GM12878 (cell line): Measurements from ENCODE around the gene CGREF1. TPM values are rescaled to one million over a fixed set of nuclear protein-coding genes. Genes with fewer than 3 reads are reported as not detected.

Source experiments
- ATAC-seq: fragments of 200-7000 bp; cut with Tn5 transposase; 3 replicates; pipeline ENCODE4 v1.9.1; 2020; ENCODE audit warnings: mild to moderate bottlenecking, moderate library complexity
- BruUV-seq: library from RNA; stranded (reverse); fragments of 400-500 nt; replicated peaks from 2 replicates; lab custom pipeline; 2021; lab: Mats Ljungman, UMichigan
- CTCF ChIA-PET: fragments of 300-600 bp; sonication (Branson Sonifier 250); formaldehyde crosslinking; extraction: SDS; loops from one replicate; lab custom pipeline; 2021; ENCODE audit warnings: inconsistent platforms; lab: Yijun Ruan, JAX
- POLR2A ChIA-PET: fragments of 350-600 bp; formaldehyde crosslinking; extraction: SDS; loops from one replicate; lab custom pipeline; 2021; ENCODE audit warnings: inconsistent platforms; lab: Charles Lee
- RAD21 ChIA-PET: fragments of 300-600 bp; sonication (Branson Sonifier 250); formaldehyde crosslinking; loops from one replicate; lab custom pipeline; 2023; ENCODE audit warnings: antibody characterized with exemption; ENCODE audit not compliant: unreplicated experiment; lab: Charles Lee
- SMC1A ChIA-PET: fragments of 300-600 bp; sonication (Branson Sonifier 250); formaldehyde crosslinking; loops from one replicate; lab custom pipeline; 2023; ENCODE audit not compliant: unreplicated experiment, uncharacterized antibody; lab: Charles Lee
- DNase-seq: peaks from one replicate; pipeline ENCODE4 v3.0.0-alpha.2; 2011; ENCODE audit warnings: low read depth, low spot score
- FAIRE-seq: peaks from 3 replicates; lab custom pipeline; 2011; peaks lifted over from hg19 to GRCh38; lab: Jason Lieb, UNC
- H2AFZ ChIP-seq: 2 replicates; pipeline ENCODE4 v1.6.0; 2011; ENCODE audit warnings: low read depth, low read length, control low read depth; ENCODE audit not compliant: control insufficient read depth
- H3K27ac ChIP-seq: 2 replicates; pipeline ENCODE4 v1.5.1; 2011; ENCODE audit warnings: control low read depth; ENCODE audit not compliant: control insufficient read depth, insufficient read depth
- H3K27me3 ChIP-seq, 2 experiments: replicated peaks in 1 of 2; 2 replicates each; pipeline versions ENCODE4 v1.6.0 to v1.6.1; 2011; ENCODE audit warnings: low read length in 1 of 2; ENCODE audit not compliant: control insufficient read depth in 2 of 2, insufficient read depth in 2 of 2
- H3K36me3 ChIP-seq, 2 experiments: 2 replicates each; pipeline ENCODE4 v1.5.1; 2011; ENCODE audit warnings: low read length in 1 of 2; ENCODE audit not compliant: control insufficient read depth in 2 of 2, insufficient read depth in 2 of 2
- H3K4me1 ChIP-seq: 2 replicates; pipeline ENCODE4 v1.6.1; 2011; ENCODE audit warnings: mild to moderate bottlenecking, low read length, moderate library complexity, mixed read lengths; ENCODE audit not compliant: control insufficient read depth, insufficient read depth
- H3K4me2 ChIP-seq: 2 replicates; pipeline ENCODE4 v1.6.0; 2011; ENCODE audit warnings: control low read depth; ENCODE audit not compliant: control insufficient read depth, insufficient read depth
- H3K4me3 ChIP-seq: fragments of 200-600 bp; sonication (generic); 2 replicates; pipeline ENCODE4 v1.5.1; 2016
- H3K79me2 ChIP-seq: 2 replicates; pipeline ENCODE4 v1.6.0; 2011; ENCODE audit warnings: low read length; ENCODE audit not compliant: control insufficient read depth, insufficient read depth
- H3K9ac ChIP-seq: 2 replicates; pipeline ENCODE4 v1.8.0; 2011; ENCODE audit warnings: low read length, control low read depth, mixed read lengths; ENCODE audit not compliant: control insufficient read depth, insufficient read depth
- H3K9me3 ChIP-seq: replicated peaks from 3 replicates; pipeline ENCODE4 v1.5.1; 2011; ENCODE audit warnings: mild to moderate bottlenecking, low read length; ENCODE audit not compliant: control insufficient read depth, insufficient read depth
- H4K20me1 ChIP-seq: 2 replicates; pipeline ENCODE4 v1.6.0; 2011; ENCODE audit not compliant: control insufficient read depth, insufficient read depth
- ATF7 ChIP-seq: fragments of 450-650 bp; IDR thresholded peaks from 2 replicates; pipeline ENCODE4 v1.6.1; 2016; ENCODE audit warnings: low read depth, mild to moderate bottlenecking
- EGR1 ChIP-seq, 2 experiments: IDR thresholded peaks; 1 replicate in 1 of 2; 2 replicates in 1 of 2; pipeline ENCODE4 v1.6.1; 2011 to 2012; ENCODE audit warnings: low read depth in 2 of 2, low read length in 2 of 2, borderline replicate concordance in 1 of 2, mild to moderate bottlenecking in 1 of 2, moderate library complexity in 1 of 2
- FOS ChIP-seq: IDR thresholded peaks from 3 replicates; pipeline ENCODE4 v1.6.1; 2011; ENCODE audit warnings: borderline replicate concordance; ENCODE audit not compliant: insufficient read length; ENCODE audit errors: extremely low read depth
- GABPA ChIP-seq: IDR thresholded peaks from 2 replicates; pipeline ENCODE4 v1.6.1; 2014; ENCODE audit warnings: antibody characterized with exemption, low read depth, mild to moderate bottlenecking, inconsistent platforms
- JUND ChIP-seq: IDR thresholded peaks from 2 replicates; pipeline ENCODE4 v1.6.1; 2012; ENCODE audit warnings: low read depth, mild to moderate bottlenecking, low read length, improper control_type of control experiment, moderate library complexity
- KAT2A ChIP-seq: conservative IDR thresholded peaks from 2 replicates; pipeline ENCODE4 v1.6.1; 2011; ENCODE audit warnings: low read depth, low read length; ENCODE audit not compliant: control insufficient read depth
- KDM1A ChIP-seq: fragments of 200-600 bp; sonication (generic); IDR thresholded peaks from 2 replicates; pipeline ENCODE4 v1.6.1; 2016; ENCODE audit warnings: borderline replicate concordance
- PML ChIP-seq: IDR thresholded peaks from 2 replicates; pipeline ENCODE4 v1.6.1; 2012; ENCODE audit warnings: low read length, inconsistent platforms
- POLR2AphosphoS2 ChIP-seq: IDR thresholded peaks from 2 replicates; pipeline ENCODE4 v1.6.1; 2011; ENCODE audit warnings: low read depth, mild to moderate bottlenecking, low read length, improper control_type of control experiment, moderate library complexity
- RAD51 ChIP-seq: fragments of 450-650 bp; IDR thresholded peaks from 2 replicates; pipeline ENCODE4 v1.6.1; 2016; ENCODE audit warnings: moderate library complexity, mild to moderate bottlenecking, inconsistent platforms
- RB1 ChIP-seq: fragments of 450-650 bp; formaldehyde crosslinking; IDR thresholded peaks from 2 replicates; pipeline ENCODE4 v1.6.1; 2017; ENCODE audit warnings: mild to moderate bottlenecking, borderline replicate concordance
- SREBF2 ChIP-seq: IDR thresholded peaks from 2 replicates; pipeline ENCODE4 v1.6.1; 2012; ENCODE audit warnings: mild to moderate bottlenecking, low read length
- TCF7 ChIP-seq: IDR thresholded peaks from 2 replicates; pipeline ENCODE4 v1.6.1; 2014; ENCODE audit warnings: antibody characterized with exemption, borderline replicate concordance
- ZNF207 ChIP-seq: fragments of 450-650 bp; IDR thresholded peaks from 2 replicates; pipeline ENCODE4 v1.6.1; 2014; ENCODE audit warnings: antibody characterized with exemption, mild to moderate bottlenecking, borderline replicate concordance
- WGBS: methylation state at CpG from one replicate; pipeline ENCODE4 v1.1.6; 2016; ENCODE audit warnings: low lambda C conversion rate; ENCODE audit not compliant: insufficient replicate concordance, insufficient coverage; ENCODE audit errors: missing lambda C conversion rate; 5-methylcytosine and 5-hydroxymethylcytosine counted together
- in situ Hi-C: fragments of 300-500 bp; cut with MboI; formaldehyde crosslinking; loops from 9 replicates; pipeline ENCODE4 v1.14.3; 2018; ENCODE audit warnings: mixed read lengths
- intact Hi-C: fragments of 100-400 bp; cut with micrococcal nuclease; formaldehyde crosslinking; loops from one replicate; pipeline ENCODE4 v1.14.2; 2022; ENCODE audit not compliant: unreplicated experiment
- polyA plus RNA-seq, 11 experiments: library from polyadenylated mRNA; depleted of rRNA in 4 of 11; unstranded in 6 of 11; stranded (reverse) in 5 of 11; fragments of >200 nt; fragmentation: Nextera tagmentation in 4 of 11; fragmentation: Illumina TruSeq in 1 of 11; extraction: Ambion mirVana in 4 of 11; extraction: Trizol in 1 of 11; gene quantifications; 1 replicate in 1 of 11; 2 replicates in 10 of 11; pipeline versions ENCODE4 v1.2.1 to v1.2.3, GENCODE V29; 2011 to 2016; ENCODE audit warnings: inconsistent platforms in 2 of 11, missing spikeins in 2 of 11, low read depth in 1 of 11
- total RNA-seq, 4 experiments: library from RNA; depleted of rRNA in 3 of 4; stranded (reverse); fragments of >200 nt in 3 of 4; fragmentation: Illumina TruSeq in 1 of 4; extraction: Trizol in 1 of 4; gene quantifications; 2 replicates each; pipeline versions ENCODE4 v1.2.1 to v1.2.3, GENCODE V29; 2013 to 2021
- TF ChIP-seq, protein P1 (sequence below): IDR thresholded peaks from 2 replicates; pipeline ENCODE4 v1.6.1; 2012; ENCODE audit warnings: mild to moderate bottlenecking, low read depth, low read length

CGREF1 gene
- total and polyA plus RNA-seq, 10 of the 15 experiments (the other 5 are each of a cell fraction or from before 2014, with no cell fraction given) = 0.06 to 0.21 TPM; not detected in 8

DNA sequence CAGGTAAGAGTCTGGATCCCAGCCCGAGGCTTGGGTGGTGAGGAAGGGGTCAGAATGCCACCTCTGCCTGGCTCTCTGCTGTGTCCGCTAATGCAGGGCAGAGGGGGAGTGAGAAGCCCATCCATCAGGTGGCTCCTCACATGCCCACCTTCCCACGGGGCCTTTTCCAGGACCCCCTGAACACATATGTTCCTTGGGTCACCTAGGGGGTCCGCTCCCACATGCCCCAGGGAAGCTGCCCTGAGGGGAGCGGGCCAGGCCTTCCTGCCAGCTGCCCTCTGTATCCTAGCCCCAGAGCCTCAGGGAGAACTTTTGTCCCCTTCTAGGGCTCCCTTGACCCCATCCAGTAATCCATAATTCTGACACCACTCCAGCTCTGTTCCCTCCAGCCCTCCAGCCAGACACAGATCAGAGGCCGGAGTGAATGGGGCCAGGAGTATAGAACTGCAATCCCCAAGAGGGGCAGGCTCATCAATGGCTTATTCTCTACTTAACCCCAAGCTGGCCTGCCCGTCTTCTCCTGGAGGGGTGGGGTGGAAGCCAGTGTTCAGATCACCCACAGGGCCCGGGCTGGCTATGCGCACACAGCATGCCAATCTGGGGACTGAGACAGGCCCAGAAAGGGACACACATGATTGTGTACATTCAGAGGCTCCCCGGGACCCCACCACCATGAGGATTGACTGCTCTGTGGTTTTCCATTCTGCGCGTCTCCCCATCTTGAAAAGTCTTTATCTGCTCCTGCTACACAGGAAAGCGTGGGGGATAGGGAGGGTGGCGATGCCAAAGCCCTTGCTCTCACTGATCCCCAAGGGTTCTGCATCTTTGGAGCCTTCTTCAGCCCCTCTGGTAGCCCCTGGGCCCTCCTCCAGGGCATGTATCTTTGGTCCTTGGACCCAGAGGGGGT, 39.4 kb downstream of the CGREF1 start:
- H3K4me2 ChIP-seq = no peak overlapping the region
- WGBS = 73% methylated on average over 14 of the region's 14 CpGs
- no peaks in the 10 kb centered on the region for H3K27me3 ChIP-seq
- peaks cover 38% of the 10 kb centered on the region for H3K4me1 ChIP-seq
- intact Hi-C loops (loop anchor here (2.0 kb wide), 1 partner anchor 47 kb away; the partner anchor contains the start of gene TMEM214), in situ Hi-C loops (loop anchor here (10.0 kb wide), 1 partner anchor 115 kb away; no protein-coding TSS in a partner anchor)
- H3K79me2 ChIP-seq = no peaks in the 10 kb centered on the region
- ATAC-seq (no peak), DNase-seq (no peak), FAIRE-seq (no peak)
- no TSS peak for BruUV-seq
- no peak overlapping the region for H3K4me3 ChIP-seq
- no peak for TF ChIP-seq FOS
- no peak for TF ChIP-seq EGR1 (IDR thresholded peaks at IDR 0.05; ENCODE audit: borderline replicate concordance in 1 of 2, low read depth in 2 of 2, low read length in 2 of 2)
- TF ChIP-seq KAT2A = no peak
- TF ChIP-seq PML = no peak
- TF ChIP-seq TCF7 = no peak
- no peak for TF ChIP-seq SREBF2
- no peak for TF ChIP-seq POLR2AphosphoS2
- TF ChIP-seq JUND = no peak
- TF ChIP-seq, protein P1, sequence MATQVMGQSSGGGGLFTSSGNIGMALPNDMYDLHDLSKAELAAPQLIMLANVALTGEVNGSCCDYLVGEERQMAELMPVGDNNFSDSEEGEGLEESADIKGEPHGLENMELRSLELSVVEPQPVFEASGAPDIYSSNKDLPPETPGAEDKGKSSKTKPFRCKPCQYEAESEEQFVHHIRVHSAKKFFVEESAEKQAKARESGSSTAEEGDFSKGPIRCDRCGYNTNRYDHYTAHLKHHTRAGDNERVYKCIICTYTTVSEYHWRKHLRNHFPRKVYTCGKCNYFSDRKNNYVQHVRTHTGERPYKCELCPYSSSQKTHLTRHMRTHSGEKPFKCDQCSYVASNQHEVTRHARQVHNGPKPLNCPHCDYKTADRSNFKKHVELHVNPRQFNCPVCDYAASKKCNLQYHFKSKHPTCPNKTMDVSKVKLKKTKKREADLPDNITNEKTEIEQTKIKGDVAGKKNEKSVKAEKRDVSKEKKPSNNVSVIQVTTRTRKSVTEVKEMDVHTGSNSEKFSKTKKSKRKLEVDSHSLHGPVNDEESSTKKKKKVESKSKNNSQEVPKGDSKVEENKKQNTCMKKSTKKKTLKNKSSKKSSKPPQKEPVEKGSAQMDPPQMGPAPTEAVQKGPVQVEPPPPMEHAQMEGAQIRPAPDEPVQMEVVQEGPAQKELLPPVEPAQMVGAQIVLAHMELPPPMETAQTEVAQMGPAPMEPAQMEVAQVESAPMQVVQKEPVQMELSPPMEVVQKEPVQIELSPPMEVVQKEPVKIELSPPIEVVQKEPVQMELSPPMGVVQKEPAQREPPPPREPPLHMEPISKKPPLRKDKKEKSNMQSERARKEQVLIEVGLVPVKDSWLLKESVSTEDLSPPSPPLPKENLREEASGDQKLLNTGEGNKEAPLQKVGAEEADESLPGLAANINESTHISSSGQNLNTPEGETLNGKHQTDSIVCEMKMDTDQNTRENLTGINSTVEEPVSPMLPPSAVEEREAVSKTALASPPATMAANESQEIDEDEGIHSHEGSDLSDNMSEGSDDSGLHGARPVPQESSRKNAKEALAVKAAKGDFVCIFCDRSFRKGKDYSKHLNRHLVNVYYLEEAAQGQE = no peak
- TF ChIP-seq GABPA = no peak
- TF ChIP-seq RAD51 = no peak
- TF ChIP-seq RB1 = no peak
- TF ChIP-seq ZNF207 = no peak
- no peak for TF ChIP-seq KDM1A
- TF ChIP-seq ATF7 = no peak
- no peaks in the 10 kb centered on the region for H4K20me1 ChIP-seq
- ChIA-PET RAD21 (no interaction called here), SMC1A (no interaction called here), CTCF (no interaction called here), POLR2A (interaction anchor here (4.9 kb wide), 1 partner anchor 29 kb away, joined by 27 read pairs; the partner anchor contains the start of gene AGBL5)
- H3K9me3 ChIP-seq = no peaks in the 10 kb centered on the region
- no peak overlapping the region for H3K27ac ChIP-seq
- H3K36me3 ChIP-seq = no peaks in the 10 kb centered on the region
- no peak overlapping the region for H3K9ac ChIP-seq
- no peak overlapping the region for H2AFZ ChIP-seq
